Thoracic aorta (tissue), 2 donors: ENCODE measurements around the gene RAPSN. TPM values are rescaled to one million over a fixed set of nuclear protein-coding genes. Genes with fewer than 3 reads are reported as not detected.

Source experiments
- ATAC-seq: fragments of 150-250 bp; one replicate; pipeline ENCODE4 v1.8.0; 2017; ENCODE audit warnings: low read depth; ENCODE audit not compliant: insufficient number of reproducible peaks, low FRiP score
- DNase-seq: peaks from one replicate; pipeline ENCODE4 v3.0.0-alpha.2; 2020; ENCODE audit warnings: low spot score
- H3K27ac ChIP-seq, 2 donors: fragments of 200-600 bp; sonication (generic); 1 replicate in 1 of 2; 2 replicates in 1 of 2; pipeline ENCODE4 v1.5.1; 2016; ENCODE audit warnings: mild to moderate bottlenecking in 2 of 2, moderate library complexity in 2 of 2
- H3K27me3 ChIP-seq: fragments of 200-600 bp; sonication (generic); replicated peaks from 2 replicates; pipeline ENCODE4 v1.6.0; 2016; ENCODE audit warnings: mild to moderate bottlenecking; ENCODE audit not compliant: insufficient read depth
- H3K36me3 ChIP-seq: fragments of 200-600 bp; sonication (generic); one replicate; pipeline ENCODE4 v1.5.1; 2016
- H3K4me1 ChIP-seq, 2 donors: fragments of 200-600 bp; sonication (generic); 1 replicate in 1 of 2; 2 replicates in 1 of 2; pipeline versions ENCODE4 v1.5.1 to v1.6.0; 2016; ENCODE audit warnings: low read depth in 2 of 2, mild to moderate bottlenecking in 1 of 2; ENCODE audit not compliant: control insufficient read depth in 1 of 2
- H3K4me3 ChIP-seq: fragments of 200-600 bp; sonication (generic); 2 replicates; pipeline ENCODE4 v1.5.1; 2016; ENCODE audit warnings: mild to moderate bottlenecking
- H3K9me3 ChIP-seq: fragments of 200-600 bp; sonication (generic); 2 replicates; pipeline ENCODE4 v1.5.1; 2016
- CTCF ChIP-seq: fragments of 200-600 bp; sonication (generic); IDR thresholded peaks from one replicate; pipeline ENCODE4 v1.5.1; 2019; ENCODE audit warnings: antibody characterized with exemption
- total RNA-seq, 2 donors: library from RNA; depleted of rRNA; stranded (reverse); fragments of >200 nt; gene quantifications; one replicate each; pipeline versions ENCODE4 v1.1.0 to v1.2.3, GENCODE V29; 2016

Gene RAPSN
- total RNA-seq, 2 donors from 2014 or later, result 0.41 TPM; not detected in 1

GRCh38 chr11:47446833-47447232, 2.1 kb downstream of the RAPSN start:
- no peak overlapping the region for H3K27ac ChIP-seq
- H3K4me3 ChIP-seq, result no peak overlapping the region
- no peaks in the 10 kb centered on the region for H3K4me1 ChIP-seq
- no peaks in the 10 kb centered on the region for H3K36me3 ChIP-seq
- TF ChIP-seq CTCF, result no peak
- no peak for DNase-seq
- ATAC-seq, result no peak
- no peaks in the 10 kb centered on the region for H3K9me3 ChIP-seq
- H3K27me3 ChIP-seq, result no peaks in the 10 kb centered on the region

GRCh38 chr11:47445840-47446239, 3.1 kb downstream of the RAPSN start:
- Histone ChIP-seq H3K27me3 (no peaks in the 10 kb centered on the region), H3K4me1 (no peaks in the 10 kb centered on the region), H3K4me3 (no peak overlapping the region), H3K9me3 (no peaks in the 10 kb centered on the region), H3K36me3 (no peaks in the 10 kb centered on the region), H3K27ac (no peak overlapping the region)
- ATAC-seq (no peak), DNase-seq (no peak)
- no peak for TF ChIP-seq CTCF

- no peaks in the 10 kb centered on the region for H3K4me1 ChIP-seq
- no peak for ATAC-seq
- H3K36me3 ChIP-seq, result no peaks in the 10 kb centered on the region
- H3K27me3 ChIP-seq, result no peaks in the 10 kb centered on the region
- H3K27ac ChIP-seq, result no peak overlapping the region
- H3K4me3 ChIP-seq, result no peak overlapping the region
- no peak for DNase-seq
- no peaks in the 10 kb centered on the region for H3K9me3 ChIP-seq
- TF ChIP-seq CTCF, result no peak
Observed at GRCh38 chr11:47443817-47444216, 5.1 kb downstream of the RAPSN start.

GRCh38 chr11:47443028-47443700, 5.8 kb downstream of the RAPSN start:
- no peak for TF ChIP-seq CTCF
- H3K36me3 ChIP-seq, result no peaks in the 10 kb centered on the region
- H3K27me3 ChIP-seq, result no peaks in the 10 kb centered on the region
- H3K27ac ChIP-seq, result no peak overlapping the region
- no peak for DNase-seq
- peaks cover 0 to under 1% of the 10 kb centered on the region in 2 donors for H3K4me1 ChIP-seq
- no peak overlapping the region for H3K4me3 ChIP-seq
- no peak for ATAC-seq
- no peaks in the 10 kb centered on the region for H3K9me3 ChIP-seq

- Histone ChIP-seq H3K9me3 (no peaks in the 10 kb centered on the region), H3K4me3 (no peak overlapping the region), H3K4me1 (peaks cover 6 to 7% of the 10 kb centered on the region in 2 donors), H3K27me3 (no peaks in the 10 kb centered on the region), H3K27ac (no peak overlapping the region), H3K36me3 (no peaks in the 10 kb centered on the region)
- DNase-seq (no peak), ATAC-seq (no peak)
- no peak for TF ChIP-seq CTCF
Observed at GRCh38 chr11:47442514-47442913, 6.4 kb downstream of the RAPSN start.
